ENCODE results near the gene APC.

Gene APC

DNA sequence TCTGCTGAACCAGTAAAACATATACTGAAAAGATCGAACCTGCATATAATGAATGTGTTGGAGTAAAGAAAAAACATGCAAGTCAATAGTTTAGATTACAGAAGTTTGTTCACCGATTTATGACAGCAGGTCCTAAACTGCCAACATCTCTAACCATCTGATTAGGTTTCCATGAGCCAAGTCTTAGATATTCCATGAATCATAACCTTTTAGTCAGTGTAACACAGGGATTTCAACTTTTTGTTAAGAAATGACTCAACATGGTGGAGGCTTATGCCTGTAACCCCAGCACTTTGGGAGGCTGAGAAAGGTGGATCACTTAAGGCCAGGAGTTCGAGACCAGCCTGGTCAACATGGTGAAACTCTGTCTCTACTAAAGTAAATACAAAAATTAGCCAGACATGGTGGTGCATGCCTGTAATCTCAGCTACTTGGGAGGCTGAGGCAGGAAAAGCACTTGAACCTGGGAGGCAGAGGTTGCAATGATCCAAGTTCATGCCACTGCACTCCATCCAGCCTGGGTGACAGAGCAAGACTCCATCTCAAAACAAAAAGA, 38.7 kb downstream of the APC start:
- in situ Hi-C loops (cut with HindIII; ENCODE audit: low sequenced_read_pairs) = no loop called here

DNA sequence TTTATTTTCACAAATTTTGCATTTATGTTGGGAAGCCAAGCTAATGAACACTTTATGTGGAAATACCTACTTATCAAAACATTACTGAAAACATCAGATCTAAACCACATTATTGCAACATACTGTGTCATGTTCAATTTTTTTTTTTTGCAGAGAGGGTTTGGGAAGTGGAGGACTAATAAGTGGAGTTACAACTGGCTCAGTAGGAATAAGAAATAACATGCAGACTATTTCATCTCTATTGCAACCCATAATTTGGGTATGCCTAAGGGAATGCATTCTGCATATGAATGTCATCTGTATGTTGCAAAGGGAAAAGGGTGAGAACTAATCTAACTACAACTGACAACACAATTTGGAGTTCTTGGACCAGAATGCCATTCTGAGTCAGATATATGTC, 41.8 kb downstream of the APC start:
- in situ Hi-C loops (cut with HindIII; ENCODE audit: low sequenced_read_pairs) = no loop called here

GRCh38 chr5:112784726-112785125, 47.0 kb downstream of the APC start:
- in situ Hi-C loops (cut with HindIII; ENCODE audit: low sequenced_read_pairs) = no loop called here

DNA sequence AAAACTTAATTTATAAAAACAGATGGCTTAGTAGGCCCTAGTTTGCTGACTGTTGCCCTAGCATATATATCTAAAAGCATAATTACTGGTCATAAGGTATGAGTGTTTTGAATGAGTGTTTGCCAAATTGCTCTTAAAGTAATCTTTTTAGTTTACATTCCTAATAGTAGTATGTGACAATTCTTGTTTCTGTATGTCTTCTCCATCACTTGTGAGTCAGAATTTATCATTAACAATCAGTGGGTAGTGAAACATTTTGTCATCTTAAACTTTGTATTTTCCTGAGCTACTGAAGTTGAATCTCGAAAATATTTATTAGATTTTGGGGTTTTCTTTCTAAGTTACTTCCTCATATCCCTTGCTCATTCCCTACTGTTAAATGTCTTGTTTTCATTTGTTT, 49.6 kb downstream of the APC start:
- in situ Hi-C loops (cut with HindIII; ENCODE audit: low sequenced_read_pairs) = no loop called here

DNA sequence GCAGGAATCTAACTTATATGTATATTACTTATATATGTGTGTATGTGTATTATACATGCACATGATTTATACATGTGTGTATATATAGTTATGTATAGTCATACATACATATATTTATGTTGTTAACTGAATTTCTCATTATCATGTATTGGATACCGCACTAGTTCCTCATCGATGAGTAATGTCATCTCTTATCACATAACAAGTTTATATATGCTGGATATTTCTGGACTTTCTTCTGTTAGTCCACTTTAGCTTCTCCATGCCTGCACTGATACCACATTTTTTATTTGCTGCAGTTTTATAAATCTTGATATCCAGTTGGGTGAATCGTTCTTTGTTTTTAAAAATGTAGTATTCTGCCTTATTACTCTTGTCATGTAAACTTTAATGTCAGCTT, 50.2 kb downstream of the APC start:
- in situ Hi-C loops (cut with HindIII; ENCODE audit: low sequenced_read_pairs) = no loop called here

DNA sequence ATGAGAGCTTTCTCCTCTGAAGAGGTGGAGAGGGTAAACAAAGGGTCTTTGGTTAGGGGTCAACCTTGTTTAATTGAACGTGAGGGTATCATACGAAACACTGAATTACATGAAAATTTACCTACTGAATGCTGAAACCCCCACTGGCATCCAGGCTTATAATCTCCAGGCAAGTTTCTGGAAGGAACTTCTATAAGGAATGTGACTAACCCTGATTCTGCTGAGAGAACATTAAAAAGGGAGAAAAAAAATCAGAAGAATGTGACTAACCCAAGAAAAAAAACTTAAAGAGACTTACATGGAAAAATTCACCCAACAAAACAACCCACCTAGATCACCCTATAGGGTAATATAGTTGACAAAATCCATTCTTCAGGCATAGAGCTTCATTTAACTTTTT, 55.5 kb downstream of the APC start:
- in situ Hi-C loops (cut with HindIII; ENCODE audit: low sequenced_read_pairs) = no loop called here

DNA sequence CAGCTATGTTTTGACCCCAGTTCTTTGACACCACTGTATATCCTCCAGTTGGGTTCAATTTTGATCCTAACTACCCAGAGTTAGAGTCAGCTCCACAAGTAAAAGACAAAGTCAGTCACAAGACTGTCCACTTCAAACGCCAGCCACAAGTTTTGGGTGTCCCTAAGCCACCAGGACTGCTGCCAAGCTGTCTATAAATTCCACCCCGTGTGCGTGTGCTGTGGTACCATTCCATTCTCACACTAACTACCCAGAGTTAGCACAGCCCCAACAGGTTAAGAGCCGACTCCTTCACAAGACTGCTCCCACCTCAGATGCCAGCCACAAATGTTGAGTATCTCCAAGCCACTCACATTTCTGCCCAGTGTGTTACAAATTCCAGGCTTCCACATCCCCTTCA, 56.7 kb downstream of the APC start:
- in situ Hi-C loops (cut with HindIII; ENCODE audit: low sequenced_read_pairs) = no loop called here

DNA sequence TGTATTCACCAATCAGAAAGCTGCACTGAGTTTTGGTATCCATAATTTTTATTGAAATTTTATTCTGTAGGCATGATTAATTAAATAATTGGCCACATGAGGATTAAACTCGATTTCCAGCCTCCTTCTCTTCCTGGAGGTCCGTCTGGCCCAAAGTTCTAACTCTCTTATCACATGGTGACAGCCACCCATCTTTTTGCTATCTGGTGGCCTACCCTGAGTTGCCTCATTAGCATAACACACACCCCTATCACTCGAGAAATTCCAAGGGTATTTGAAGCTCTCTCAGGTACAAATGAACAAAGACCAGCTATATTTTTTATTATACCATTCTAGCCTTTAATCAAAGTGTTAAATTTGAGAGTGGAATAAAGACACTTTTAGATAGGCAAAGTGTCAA, 57.7 kb downstream of the APC start:
- in situ Hi-C loops (cut with HindIII; ENCODE audit: low sequenced_read_pairs) = no loop called here

GRCh38 chr5:112795944-112796678, 58.4 kb downstream of the APC start:
- in situ Hi-C loops (cut with HindIII; ENCODE audit: low sequenced_read_pairs) = no loop called here

GRCh38 chr5:112799661-112800060, 62.0 kb downstream of the APC start:
- in situ Hi-C loops (cut with HindIII; ENCODE audit: low sequenced_read_pairs) = loop anchor here (5.0 kb wide), 1 partner anchor 32 kb away; no protein-coding TSS in a partner anchor

DNA sequence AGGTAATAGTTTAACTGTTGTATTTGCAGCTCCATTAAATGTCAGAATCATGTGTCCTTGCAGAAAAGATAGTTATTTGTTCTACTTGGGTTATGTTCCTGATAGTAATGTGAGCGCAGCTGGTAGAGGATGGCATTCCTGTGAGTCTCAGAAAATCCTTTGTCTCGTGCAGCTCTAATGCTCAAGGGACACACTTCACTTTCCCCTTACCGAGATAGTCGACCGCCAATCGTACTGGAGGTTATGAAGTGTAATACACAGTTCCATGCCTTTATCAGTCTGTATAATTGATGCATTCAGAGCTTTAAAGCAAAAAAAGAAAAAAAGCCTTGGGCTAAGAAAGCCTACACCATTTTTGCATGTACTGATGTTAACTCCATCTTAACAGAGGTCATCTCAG, 63.2 kb downstream of the APC start:
- in situ Hi-C loops (cut with HindIII; ENCODE audit: low sequenced_read_pairs) = loop anchor here (5.0 kb wide), 1 partner anchor 34 kb away; no protein-coding TSS in a partner anchor

GRCh38 chr5:112811023-112811422, 73.3 kb downstream of the APC start:
- in situ Hi-C loops (cut with HindIII; ENCODE audit: low sequenced_read_pairs) = no loop called here

DNA sequence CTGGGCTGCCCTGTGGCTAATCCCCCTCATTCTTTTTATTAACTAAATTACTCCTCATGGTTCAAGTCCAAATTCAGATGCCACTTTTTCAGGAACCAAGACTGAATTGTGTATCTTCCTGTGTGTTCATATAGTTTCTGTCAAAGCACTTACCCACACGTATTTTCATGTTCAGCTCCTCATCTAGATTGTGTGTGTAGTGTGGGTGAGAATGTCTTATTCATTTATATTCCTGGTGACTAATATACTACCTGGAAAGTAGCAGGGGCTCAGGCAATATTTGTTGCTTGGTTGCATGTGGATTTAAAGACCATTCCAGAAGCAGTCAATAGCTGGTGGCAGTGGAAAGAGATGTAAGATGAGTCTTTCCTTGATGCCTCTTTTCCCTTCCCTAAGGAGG, 74.9 kb downstream of the APC start:
- in situ Hi-C loops (cut with HindIII; ENCODE audit: low sequenced_read_pairs) = no loop called here

GRCh38 chr5:112820246-112820645, 82.6 kb downstream of the APC start:
- in situ Hi-C loops (cut with HindIII; ENCODE audit: low sequenced_read_pairs) = no loop called here

GRCh38 chr5:112822456-112822855, 84.8 kb downstream of the APC start:
- in situ Hi-C loops (cut with HindIII; ENCODE audit: low sequenced_read_pairs) = no loop called here

DNA sequence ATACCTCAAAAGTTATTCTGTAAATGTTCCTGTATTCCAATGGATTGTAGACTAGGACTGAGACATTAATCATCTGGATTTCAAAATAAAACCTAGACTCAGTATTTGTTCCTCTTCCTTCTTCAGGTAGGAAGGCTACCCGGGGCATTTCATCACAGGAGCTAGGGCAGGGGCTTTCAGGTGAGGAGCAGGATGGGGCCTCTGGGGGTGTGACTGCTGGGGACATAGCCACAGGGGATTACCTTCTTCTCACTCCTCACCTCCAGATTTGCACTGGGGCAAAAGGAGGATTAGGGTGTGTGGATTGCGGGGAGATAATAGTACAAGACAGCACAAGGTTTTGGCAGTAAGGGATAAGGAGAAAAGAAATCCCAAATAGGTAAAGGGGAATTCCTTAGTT, 85.5 kb downstream of the APC start:
- in situ Hi-C loops (cut with HindIII; ENCODE audit: low sequenced_read_pairs) = no loop called here

GRCh38 chr5:112823656-112824055, 86.0 kb downstream of the APC start:
- in situ Hi-C loops (cut with HindIII; ENCODE audit: low sequenced_read_pairs) = no loop called here

- in situ Hi-C loops (cut with HindIII; ENCODE audit: low sequenced_read_pairs) = no loop called here
Observed at GRCh38 chr5:112824197-112824596, 86.5 kb downstream of the APC start.

DNA sequence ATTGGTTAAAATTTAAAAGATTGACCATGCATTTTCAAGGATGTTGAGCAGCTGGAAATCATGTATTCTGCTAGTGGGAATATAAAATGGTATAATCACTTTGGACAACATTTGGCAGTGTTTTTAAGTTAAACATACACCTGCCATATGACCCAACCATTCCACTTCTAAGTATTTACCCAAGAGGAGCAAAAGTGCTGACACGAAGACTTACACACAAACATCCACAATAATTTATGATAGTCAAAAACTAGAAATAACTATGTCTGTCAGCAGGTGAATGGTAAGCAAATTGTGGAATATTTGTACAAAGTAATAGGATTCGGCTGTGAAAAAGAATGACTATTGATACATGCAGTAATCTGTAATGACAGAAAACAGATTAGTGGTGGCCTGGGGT, 92.7 kb downstream of the APC start:
- in situ Hi-C loops (cut with HindIII; ENCODE audit: low sequenced_read_pairs) = no loop called here

- in situ Hi-C loops (cut with HindIII; ENCODE audit: low sequenced_read_pairs) = no loop called here
Observed at GRCh38 chr5:112833971-112834370, 96.3 kb downstream of the APC start.

- in situ Hi-C loops (cut with HindIII; ENCODE audit: low sequenced_read_pairs) = no loop called here
Observed at GRCh38 chr5:112844489-112844888, 106.8 kb downstream of the APC start.

DNA sequence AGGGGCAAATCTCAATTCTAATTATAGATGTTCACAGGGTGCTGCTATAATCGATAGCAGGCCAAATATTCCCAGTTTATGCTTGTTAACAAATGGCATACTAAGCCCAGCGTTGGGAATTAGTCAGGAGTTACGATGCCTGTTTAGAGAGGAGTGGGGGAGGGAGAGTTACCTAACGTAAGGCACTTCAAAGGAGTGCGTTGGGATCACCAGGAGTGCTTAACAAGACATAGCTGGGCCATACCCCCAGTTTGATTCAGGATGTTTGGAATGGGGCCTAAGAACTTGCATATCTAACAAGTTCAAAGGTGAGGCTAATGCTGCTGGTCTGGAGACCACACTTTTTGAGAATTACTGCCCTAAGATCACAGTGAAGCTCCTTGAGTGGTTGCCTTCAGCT, 108.9 kb downstream of the APC start:
- in situ Hi-C loops (cut with HindIII; ENCODE audit: low sequenced_read_pairs) = loop anchor here (5.0 kb wide), 2 partner anchors 39 to 299 kb away; no protein-coding TSS in a partner anchor

- in situ Hi-C loops (cut with HindIII; ENCODE audit: low sequenced_read_pairs) = loop anchor here (5.0 kb wide), 2 partner anchors 40 to 300 kb away; no protein-coding TSS in a partner anchor
Observed at GRCh38 chr5:112847306-112847705, 109.6 kb downstream of the APC start.

Measured in endothelial cell of hepatic sinusoid (primary cell).